LNCaP clone FGC (cell line): ENCODE data around the gene DMRT2.
A peak's percentile ranks its signal among the peaks of the same experiment; 100 is the strongest.

Experiments
- DNase-seq: peaks from one replicate; pipeline ENCODE4 v3.0.0-alpha.2; 2011; ENCODE audit warnings: low read depth
- H3K4me3 ChIP-seq: 2 replicates; pipeline ENCODE4 v1.5.1; 2011; ENCODE audit warnings: mild to moderate bottlenecking, low read depth, low read length, control low read depth
- CTCF ChIP-seq: IDR thresholded peaks from 2 replicates; pipeline ENCODE4 v1.5.1; 2012; ENCODE audit warnings: mild to moderate bottlenecking; ENCODE audit not compliant: control insufficient read depth, insufficient read depth; ENCODE audit errors: extremely low read depth

The DMRT2 gene

GRCh38 chr9:1046639-1047572, 3.3 kb upstream of the DMRT2 start:
- DNase-seq, result no peak
- no peak overlapping the region for H3K4me3 ChIP-seq
- no peak for TF ChIP-seq CTCF

- no peak for TF ChIP-seq CTCF
- no peak for DNase-seq
- no peak overlapping the region for H3K4me3 ChIP-seq
Measured at GRCh38 chr9:1047591-1048230, 2.4 kb upstream of the DMRT2 start.

- no peak for TF ChIP-seq CTCF
- DNase-seq, result no peak
- no peak overlapping the region for H3K4me3 ChIP-seq
Measured at GRCh38 chr9:1048231-1048619, 1.9 kb upstream of the DMRT2 start.

GRCh38 chr9:1048811-1049210, 1.3 kb upstream of the DMRT2 start:
- TF ChIP-seq CTCF, result no peak
- no peak overlapping the region for H3K4me3 ChIP-seq
- no peak for DNase-seq

- no peak for TF ChIP-seq CTCF
- DNase-seq, result peak; percentile 2
- H3K4me3 ChIP-seq, result no peak overlapping the region
Measured at GRCh38 chr9:1049641-1050040, 516 bp upstream of the DMRT2 start.

- no peak for TF ChIP-seq CTCF
- no peak for DNase-seq
- no peak overlapping the region for H3K4me3 ChIP-seq
Measured at GRCh38 chr9:1051210-1051583, 1.0 kb downstream of the DMRT2 start.
